Esophagus squamous epithelium (tissue), 4 donors: ENCODE results near the gene CNTNAP5.

Source experiments
- POLR2A ChIP-seq, 4 donors: fragments of 450-650 bp; IDR thresholded peaks; one replicate each; pipeline ENCODE4 v1.6.1; 2017; ENCODE audit warnings: antibody characterized with exemption in 4 of 4, mild to moderate bottlenecking in 4 of 4, moderate library complexity in 3 of 4
- TF ChIP-seq, protein P1 (sequence below), 6 experiments: fragments of 450-650 bp in 4 of 6; fragments of 200-600 bp in 2 of 6; sonication (generic) in 2 of 6; IDR thresholded peaks; one replicate each; pipeline ENCODE4 v1.5.1; 2016 to 2019; ENCODE audit warnings: antibody characterized with exemption in 6 of 6, mild to moderate bottlenecking in 4 of 6, moderate library complexity in 4 of 6

DNA sequence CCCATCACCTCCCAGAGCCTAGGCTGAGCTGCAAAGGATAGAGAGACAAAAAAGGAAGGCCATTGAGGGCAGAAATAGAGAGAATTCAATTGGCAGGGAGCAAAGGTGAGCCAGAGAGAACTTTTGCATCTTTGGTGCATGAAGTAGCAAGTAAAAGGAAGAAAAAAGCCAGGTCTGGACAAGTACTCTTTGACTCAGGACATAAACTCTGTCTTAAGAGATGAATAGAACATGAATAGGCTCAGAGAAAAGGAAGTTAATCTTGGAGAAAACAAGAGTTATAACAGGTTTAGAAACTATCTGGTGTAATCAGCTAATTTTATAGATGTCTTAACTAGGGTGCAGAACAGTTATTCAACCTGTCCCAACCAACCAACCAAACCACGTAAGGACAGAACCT is 95.2 kb downstream of the CNTNAP5 start:
- TF ChIP-seq, protein P1, sequence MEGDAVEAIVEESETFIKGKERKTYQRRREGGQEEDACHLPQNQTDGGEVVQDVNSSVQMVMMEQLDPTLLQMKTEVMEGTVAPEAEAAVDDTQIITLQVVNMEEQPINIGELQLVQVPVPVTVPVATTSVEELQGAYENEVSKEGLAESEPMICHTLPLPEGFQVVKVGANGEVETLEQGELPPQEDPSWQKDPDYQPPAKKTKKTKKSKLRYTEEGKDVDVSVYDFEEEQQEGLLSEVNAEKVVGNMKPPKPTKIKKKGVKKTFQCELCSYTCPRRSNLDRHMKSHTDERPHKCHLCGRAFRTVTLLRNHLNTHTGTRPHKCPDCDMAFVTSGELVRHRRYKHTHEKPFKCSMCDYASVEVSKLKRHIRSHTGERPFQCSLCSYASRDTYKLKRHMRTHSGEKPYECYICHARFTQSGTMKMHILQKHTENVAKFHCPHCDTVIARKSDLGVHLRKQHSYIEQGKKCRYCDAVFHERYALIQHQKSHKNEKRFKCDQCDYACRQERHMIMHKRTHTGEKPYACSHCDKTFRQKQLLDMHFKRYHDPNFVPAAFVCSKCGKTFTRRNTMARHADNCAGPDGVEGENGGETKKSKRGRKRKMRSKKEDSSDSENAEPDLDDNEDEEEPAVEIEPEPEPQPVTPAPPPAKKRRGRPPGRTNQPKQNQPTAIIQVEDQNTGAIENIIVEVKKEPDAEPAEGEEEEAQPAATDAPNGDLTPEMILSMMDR (IDR thresholded peaks at IDR 0.05), result no peak
- no peak for TF ChIP-seq POLR2A (IDR thresholded peaks at IDR 0.05)
